ENCODE data around the gene LEUTX.
"Not testable (repeated sequence)": the region's sequence is repeated elsewhere in the genome, so short reads cannot be mapped to it uniquely, and the experiment has no call there.

Gene LEUTX

DNA sequence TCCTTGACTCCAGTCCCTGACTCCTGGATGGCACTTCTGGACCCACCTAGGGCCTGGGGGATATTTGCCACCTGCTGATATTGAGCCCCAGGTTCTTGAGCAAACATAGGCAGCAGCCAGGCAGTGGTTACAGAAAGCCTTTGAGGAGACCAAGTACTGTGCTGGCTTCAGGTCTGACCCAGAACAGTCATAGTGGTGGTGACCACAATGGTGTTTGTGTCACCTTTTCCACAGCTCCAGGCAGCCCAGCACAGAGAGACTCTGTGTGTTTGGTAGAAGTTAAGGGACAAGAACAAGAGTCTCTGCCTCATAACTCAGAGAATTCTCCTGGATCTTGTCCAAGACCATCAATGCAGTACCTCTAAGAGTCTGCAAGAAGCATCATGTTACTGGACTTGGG lies 26.3 kb upstream of the LEUTX start:
- no peak overlapping the region for H3K4me3 ChIP-seq (ENCODE audit: control insufficient read depth, low read depth, low read length)
- TF ChIP-seq, protein P1, sequence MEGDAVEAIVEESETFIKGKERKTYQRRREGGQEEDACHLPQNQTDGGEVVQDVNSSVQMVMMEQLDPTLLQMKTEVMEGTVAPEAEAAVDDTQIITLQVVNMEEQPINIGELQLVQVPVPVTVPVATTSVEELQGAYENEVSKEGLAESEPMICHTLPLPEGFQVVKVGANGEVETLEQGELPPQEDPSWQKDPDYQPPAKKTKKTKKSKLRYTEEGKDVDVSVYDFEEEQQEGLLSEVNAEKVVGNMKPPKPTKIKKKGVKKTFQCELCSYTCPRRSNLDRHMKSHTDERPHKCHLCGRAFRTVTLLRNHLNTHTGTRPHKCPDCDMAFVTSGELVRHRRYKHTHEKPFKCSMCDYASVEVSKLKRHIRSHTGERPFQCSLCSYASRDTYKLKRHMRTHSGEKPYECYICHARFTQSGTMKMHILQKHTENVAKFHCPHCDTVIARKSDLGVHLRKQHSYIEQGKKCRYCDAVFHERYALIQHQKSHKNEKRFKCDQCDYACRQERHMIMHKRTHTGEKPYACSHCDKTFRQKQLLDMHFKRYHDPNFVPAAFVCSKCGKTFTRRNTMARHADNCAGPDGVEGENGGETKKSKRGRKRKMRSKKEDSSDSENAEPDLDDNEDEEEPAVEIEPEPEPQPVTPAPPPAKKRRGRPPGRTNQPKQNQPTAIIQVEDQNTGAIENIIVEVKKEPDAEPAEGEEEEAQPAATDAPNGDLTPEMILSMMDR (IDR thresholded peaks at IDR 0.05; ENCODE audit: control insufficient read depth, insufficient read depth, low read depth, low read length, missing control alignments): no peak
- DNase-seq (ENCODE audit: low read depth): no peak

DNA sequence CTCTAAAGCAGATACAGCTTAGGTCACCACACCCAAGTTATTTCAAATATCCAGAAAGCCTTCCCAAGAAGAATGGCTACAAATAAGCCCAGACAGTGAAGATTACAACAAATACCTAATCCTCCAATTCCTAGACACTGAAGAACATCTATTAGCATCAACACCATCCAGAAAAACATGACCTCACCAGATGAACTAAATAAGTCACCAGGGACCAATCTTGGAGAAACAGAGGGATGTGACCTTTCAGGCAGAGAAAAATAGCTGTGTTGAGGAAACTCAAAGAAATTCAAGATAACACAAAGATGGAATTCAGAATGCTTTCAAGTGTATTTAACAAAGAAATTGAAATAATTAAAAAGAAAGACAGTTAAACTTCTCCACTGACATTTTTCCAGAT lies 25.9 kb upstream of the LEUTX start:
- no peak for DNase-seq (ENCODE audit: low read depth)
- TF ChIP-seq, protein P1 (IDR thresholded peaks at IDR 0.05; ENCODE audit: control insufficient read depth, insufficient read depth, low read depth, low read length, missing control alignments): no peak
- H3K4me3 ChIP-seq (ENCODE audit: control insufficient read depth, low read depth, low read length): no peak overlapping the region

DNA sequence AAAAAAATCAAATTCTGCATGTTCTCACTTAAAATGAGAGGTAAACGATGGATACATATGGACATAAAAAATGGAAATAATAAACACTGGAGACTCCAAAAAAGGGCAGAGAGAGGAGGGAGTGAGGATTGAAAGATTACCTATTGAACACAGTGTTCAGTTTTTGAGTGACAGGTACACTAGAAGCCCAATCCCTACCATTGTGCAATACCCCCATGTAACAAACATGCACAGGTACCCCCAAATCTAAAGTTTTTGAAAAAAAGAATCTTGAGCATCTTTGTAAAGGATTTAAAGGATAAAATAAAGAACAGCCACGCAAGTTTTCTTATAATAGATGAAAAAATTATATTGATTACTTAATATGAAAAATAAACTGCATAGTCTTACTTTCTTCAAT lies 24.1 kb upstream of the LEUTX start:
- DNase-seq (ENCODE audit: low read depth): no peak
- no peak overlapping the region for H3K4me3 ChIP-seq (ENCODE audit: control insufficient read depth, low read depth, low read length)
- TF ChIP-seq, protein P1 (IDR thresholded peaks at IDR 0.05; ENCODE audit: control insufficient read depth, insufficient read depth, low read depth, low read length, missing control alignments): no peak

DNA sequence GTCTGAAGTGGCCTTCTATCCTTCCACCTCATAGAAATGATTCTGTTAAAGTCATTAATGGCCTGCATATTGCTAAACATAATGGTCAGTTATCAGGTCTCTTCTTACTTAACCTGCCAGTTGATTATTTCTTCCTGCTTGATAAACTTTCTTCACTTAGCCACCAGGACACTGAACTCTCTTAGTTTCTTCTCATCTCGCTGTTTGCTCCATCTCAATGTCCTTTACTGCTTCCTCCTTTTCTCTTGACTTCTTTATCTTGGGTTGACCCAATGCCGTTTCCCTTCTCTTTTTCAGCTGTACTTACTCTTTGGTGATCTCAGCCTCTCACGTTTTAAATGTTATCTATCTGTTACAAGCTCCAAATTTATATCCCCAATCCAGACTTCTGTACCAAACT lies 23.7 kb upstream of the LEUTX start:
- no peak for DNase-seq (ENCODE audit: low read depth)
- TF ChIP-seq, protein P1 (IDR thresholded peaks at IDR 0.05; ENCODE audit: control insufficient read depth, insufficient read depth, low read depth, low read length, missing control alignments): no peak
- H3K4me3 ChIP-seq (ENCODE audit: control insufficient read depth, low read depth, low read length): no peak overlapping the region

DNA sequence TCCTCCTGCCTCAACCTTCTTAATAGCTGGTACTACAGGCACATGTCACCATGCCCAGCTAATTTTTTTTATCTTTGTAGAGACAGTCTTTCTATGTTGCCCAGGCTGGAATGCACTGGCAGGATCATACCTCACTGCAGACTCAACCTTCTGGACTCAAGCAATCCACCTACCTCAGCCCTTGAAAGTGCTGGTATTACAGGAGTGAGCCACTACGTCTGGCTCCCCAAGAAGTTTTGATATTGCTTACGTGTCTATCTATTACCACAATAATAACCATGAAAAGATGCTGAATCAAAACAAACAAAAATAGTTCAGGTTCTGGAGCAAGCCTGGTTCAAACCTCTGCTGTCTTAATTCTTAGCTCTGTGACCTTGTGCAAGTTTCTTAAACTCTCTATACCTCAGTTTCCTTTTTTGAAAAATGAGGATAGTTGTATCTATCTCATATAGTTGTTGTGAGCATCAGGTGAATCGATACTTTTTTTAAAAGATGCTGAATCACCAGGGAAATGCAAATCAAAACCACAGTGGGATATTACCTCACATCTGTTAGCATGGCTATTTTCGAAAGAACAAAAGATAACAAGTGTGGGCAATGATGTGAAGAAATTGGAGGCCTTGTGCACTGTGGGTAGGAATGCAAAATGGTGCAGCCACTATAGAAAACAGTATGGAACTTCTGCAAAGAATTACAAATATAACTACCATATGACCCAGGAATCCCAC lies 19.0 kb upstream of the LEUTX start:
- no peak overlapping the region for H3K4me3 ChIP-seq (ENCODE audit: control insufficient read depth, low read depth, low read length)
- TF ChIP-seq, protein P1 (IDR thresholded peaks at IDR 0.05; ENCODE audit: control insufficient read depth, insufficient read depth, low read depth, low read length, missing control alignments): no peak
- DNase-seq (ENCODE audit: low read depth): no peak

DNA sequence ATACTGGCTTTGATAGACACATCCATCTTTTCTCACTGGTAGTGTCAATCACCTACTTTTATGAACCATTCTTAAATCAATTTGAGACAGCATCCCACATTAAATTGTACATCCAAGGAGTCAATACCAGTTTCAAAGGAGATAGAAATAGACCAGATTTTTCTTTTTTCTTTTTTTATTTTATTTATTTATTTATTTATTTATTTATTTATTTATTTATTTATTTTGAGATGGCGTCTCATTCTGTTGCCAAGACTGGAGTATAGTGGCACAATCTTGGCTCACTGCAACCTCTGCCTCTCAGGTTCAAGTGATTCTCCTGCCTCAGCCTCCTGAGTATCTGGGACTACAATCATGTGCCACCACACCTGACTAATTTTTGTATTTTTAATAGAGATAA lies 16.8 kb upstream of the LEUTX start:
- not testable (repeated sequence) for DNase-seq (ENCODE audit: low read depth); H3K4me3 ChIP-seq (ENCODE audit: control insufficient read depth, low read depth, low read length)

DNA sequence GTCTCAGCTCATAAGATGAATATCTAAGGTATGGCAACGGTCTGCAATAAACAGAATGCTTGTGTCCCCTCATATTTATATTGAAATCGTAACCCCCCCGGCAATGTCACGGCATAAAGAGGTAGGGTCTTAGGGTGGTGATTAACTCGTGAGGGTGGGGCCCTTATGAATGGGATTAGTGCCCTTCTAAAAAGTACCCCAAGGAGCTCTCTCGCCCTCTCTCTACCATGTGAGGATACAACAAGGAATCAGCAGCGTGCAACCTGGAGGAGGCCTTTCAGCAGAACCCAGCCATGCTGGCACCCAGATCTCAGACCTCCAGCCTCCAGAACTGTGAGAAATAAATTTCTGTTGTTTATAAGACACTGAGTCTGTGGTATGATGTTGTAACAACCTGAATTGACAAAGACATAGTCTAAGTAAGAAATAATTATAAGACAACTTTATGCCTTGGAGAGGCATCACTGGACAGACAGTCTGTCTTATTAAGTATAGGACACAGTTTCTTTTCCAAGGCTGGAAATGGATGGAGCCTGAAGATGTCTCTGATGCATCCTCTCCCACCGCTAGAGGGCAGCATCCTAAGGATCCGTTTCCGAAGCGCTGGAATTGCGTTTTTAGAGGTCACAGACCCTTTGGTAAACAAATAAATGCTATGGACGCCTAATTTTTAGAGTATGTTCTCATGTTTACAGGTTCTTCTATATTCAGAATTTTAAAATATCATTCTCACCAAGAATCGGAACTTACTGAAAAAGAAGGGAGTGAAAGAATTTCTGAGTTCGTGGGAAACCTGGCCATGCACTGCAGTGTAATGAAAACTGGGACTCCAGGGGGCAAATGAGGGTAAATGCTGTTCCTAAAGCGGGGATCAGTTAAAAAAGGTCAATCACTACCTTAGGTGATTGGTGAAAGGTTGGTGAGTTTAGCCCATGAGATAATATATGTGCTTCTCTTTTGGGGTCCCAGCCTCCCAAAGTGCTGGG lies 13.3 kb upstream of the LEUTX start:
- H3K4me3 ChIP-seq (ENCODE audit: control insufficient read depth, low read depth, low read length): no peak overlapping the region
- TF ChIP-seq, protein P1 (IDR thresholded peaks at IDR 0.05; ENCODE audit: control insufficient read depth, insufficient read depth, low read depth, low read length, missing control alignments): peak; percentile 87
- DNase-seq (ENCODE audit: low read depth): no peak
